Medulla oblongata (tissue), 1 donor: Measurements from ENCODE around the gene ITGA11.

ENCODE experiments used
- DNase-seq: peaks from one replicate; pipeline ENCODE4 v3.0.0-alpha.2; 2015; ENCODE audit errors: extremely low spot score

Gene ITGA11

DNA sequence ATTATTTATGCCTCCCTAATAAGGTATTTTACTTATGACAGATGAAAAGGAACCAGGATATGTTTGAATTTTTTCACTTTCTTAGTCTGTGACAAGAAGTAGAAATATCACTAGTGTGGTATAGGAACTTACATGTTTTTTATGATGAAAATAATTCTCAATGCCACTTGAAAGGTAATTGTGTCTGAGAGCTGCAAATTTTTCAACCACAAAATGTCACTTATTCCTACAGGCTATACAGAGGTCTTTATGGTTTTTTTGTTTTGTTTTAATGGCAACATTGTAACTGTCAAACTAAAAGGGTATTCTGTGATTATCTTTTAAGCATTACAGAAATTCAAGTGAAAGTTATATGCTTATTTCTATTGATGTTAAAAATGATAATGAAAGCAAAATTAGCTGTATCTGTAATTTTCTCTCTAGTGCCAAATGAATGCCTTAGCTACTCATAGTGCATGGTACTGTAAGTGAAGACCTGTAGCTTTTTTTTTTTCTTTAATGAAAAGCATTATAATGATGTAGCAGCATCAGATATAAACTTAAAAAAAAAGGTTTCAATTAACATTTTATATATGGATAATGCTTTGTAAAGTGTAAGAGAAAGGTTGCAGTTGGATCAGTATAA, 139.7 kb downstream of the ITGA11 start:
- DNase-seq: no peak

DNA sequence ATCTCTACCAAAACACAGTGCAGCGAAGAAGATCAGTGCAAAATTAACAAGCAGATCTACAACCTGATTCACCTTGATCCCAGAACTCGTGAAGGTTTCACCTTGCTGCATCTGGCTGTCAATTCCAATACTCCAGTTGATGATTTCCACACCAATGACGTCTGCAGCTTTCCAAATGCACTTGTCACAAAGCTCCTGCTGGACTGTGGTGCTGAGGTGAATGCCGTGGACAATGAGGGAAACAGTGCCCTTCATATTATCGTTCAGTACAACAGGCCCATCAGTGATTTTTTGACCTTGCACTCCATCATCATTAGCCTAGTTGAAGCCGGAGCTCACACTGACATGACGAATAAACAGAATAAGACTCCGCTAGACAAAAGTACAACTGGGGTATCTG, 141.2 kb downstream of the ITGA11 start:
- DNase-seq: no peak

DNA sequence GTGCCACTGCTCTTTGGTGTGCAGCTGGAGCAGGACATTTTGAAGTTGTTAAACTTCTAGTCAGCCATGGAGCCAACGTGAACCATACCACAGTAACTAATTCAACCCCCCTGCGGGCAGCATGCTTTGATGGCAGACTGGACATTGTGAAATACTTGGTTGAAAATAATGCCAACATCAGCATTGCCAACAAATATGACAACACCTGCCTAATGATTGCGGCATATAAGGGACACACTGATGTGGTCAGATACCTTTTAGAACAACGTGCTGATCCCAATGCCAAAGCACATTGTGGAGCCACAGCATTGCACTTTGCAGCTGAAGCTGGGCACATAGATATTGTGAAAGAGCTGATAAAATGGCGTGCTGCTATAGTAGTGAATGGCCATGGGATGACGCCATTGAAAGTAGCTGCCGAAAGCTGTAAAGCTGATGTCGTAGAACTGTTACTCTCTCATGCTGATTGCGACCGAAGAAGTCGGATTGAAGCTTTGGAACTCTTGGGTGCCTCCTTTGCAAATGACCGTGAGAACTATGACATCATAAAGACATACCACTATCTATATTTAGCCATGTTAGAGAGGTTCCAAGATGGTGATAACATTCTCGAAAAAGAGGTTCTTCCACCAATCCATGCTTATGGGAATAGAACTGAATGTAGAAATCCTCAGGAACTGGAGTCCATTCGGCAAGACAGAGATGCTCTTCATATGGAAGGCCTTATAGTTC, 142.2 kb downstream of the ITGA11 start:
- no peak for DNase-seq

DNA sequence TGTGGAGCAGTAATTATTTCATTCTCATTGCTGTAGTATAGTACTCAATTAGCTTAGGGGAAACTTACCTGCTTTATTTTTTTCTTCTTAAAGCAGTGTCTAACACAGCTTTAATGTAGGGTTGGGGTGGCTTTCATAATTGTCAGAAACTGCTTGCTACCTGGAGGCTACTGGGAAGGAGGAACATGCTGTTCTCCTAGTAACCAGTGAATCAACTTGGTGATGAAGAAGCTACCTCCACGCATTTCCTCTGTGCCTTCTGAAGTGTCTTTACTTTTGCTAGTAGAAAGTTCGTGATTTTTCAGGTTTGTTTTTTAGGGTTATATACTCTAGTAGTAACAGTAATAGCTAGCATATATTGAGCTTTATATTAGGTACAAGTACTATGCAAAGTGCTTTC, 142.9 kb downstream of the ITGA11 start:
- no peak for DNase-seq

DNA sequence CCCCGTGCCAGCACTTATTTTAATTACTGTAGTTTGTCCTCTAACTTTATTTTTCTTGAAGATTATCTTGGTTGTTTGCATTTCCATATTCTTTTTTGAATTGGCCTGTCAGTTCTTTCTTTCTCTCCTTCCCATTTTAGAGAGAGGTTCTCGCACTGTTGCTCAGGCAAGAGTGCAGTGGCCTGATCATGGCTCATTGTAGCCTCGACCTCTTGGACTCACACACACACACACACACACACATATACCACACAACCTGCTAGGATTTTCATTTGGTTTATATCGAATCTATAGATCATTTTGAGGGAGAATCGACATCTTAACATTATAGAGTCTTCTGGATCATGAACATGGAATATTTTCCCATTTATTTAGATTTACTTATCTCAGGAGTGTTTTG, 145.7 kb downstream of the ITGA11 start:
- no peak for DNase-seq

DNA sequence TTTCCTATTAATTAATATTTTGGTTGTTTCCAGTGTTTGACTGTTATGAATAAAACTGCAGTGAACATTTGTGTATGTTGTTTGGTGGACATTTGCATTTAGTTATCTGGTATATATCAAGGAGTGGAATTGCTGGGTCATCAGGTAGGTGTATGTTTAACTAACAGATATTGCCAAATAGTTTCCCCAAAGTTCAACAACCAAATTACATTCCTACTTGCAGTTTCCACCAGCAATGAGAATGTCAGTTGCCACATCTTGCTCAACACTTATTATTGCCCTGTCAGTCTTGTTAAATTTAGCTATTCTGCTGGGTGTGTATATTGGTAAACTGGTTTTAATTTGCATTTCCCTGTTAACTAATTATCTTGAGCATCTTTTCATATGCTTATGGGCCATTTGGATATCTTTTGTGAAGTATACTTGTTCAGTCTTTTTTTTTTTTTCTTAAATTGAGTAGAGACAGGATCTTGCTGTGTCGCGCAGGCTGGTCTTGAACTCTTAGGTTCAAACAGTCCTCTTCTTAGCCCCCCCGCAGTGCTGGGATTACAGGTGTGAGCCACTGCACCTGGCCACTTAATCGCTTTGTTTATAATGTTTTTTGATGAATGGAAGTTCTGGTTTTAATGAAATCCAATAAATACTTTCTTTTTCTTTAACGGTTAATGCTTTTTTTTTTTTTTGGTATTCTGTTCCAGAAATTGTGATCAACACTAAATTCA, 146.5 kb downstream of the ITGA11 start:
- no peak for DNase-seq

DNA sequence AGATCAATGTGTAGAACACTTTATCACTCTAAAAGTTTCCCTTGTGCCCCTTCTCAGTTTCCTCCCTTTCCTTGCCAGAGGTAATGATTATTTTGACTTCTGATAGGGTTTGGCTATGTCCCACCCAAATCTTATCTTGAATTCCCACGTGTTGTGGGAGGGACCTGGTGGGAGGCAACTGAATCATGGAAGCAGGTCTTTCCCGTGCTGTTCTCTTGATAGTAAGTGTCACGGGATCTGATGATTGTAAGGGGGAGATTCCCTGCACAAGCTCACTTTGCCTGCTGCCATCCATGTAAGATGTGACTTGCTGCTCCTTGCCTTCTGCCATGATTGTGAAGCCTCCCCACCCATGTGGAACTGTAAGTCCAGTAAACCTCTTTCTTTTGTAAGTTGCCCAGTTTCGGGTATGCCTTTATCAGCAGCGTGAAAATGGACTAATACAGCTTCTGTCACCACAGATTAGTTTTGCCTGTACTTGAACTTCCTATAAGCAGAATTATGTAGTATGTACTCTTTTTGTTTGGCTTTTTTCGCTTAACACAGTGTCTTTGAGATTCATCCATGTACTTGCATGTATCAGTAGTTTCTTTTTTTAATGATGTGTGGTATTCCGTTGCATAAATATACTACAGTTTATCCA, 147.2 kb downstream of the ITGA11 start:
- no peak for DNase-seq

DNA sequence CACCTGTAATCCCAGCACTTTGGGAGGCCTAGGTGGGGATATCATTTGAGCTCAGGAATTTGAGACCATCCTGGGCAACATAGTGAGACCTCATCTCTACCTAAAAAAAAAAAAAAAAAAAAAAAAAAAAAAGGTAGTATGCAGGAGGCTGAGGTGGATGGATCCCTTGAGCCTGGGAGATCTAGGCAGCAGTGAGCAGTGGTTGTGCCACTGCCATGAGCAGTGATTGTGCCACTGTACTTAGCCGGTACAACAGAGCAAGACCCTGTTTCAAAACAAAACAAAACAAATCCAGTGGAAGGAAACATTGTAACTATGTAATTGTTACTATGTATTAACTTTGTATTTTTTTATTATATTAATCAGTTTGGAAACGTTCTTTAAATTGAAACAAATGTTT, 148.6 kb downstream of the ITGA11 start:
- no peak for DNase-seq

DNA sequence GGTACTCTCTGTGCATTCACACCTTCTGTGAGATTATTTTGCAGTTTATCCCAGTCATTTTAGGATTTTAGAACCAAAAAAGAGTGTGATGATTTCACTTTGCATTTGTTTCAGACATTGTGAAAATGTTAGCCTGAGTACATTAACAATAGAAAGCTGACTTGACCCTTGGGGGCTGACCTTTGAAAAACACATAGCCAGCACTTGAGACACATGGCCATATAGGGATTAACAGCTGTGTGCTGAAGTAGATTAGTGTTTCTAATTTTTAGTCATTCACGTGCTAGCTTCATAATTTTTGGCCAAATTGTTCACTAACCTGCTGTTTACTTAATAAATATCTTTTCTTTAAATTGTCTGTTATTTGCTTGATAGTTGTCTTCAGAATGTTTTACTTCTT, 151.0 kb downstream of the ITGA11 start:
- DNase-seq: no peak

DNA sequence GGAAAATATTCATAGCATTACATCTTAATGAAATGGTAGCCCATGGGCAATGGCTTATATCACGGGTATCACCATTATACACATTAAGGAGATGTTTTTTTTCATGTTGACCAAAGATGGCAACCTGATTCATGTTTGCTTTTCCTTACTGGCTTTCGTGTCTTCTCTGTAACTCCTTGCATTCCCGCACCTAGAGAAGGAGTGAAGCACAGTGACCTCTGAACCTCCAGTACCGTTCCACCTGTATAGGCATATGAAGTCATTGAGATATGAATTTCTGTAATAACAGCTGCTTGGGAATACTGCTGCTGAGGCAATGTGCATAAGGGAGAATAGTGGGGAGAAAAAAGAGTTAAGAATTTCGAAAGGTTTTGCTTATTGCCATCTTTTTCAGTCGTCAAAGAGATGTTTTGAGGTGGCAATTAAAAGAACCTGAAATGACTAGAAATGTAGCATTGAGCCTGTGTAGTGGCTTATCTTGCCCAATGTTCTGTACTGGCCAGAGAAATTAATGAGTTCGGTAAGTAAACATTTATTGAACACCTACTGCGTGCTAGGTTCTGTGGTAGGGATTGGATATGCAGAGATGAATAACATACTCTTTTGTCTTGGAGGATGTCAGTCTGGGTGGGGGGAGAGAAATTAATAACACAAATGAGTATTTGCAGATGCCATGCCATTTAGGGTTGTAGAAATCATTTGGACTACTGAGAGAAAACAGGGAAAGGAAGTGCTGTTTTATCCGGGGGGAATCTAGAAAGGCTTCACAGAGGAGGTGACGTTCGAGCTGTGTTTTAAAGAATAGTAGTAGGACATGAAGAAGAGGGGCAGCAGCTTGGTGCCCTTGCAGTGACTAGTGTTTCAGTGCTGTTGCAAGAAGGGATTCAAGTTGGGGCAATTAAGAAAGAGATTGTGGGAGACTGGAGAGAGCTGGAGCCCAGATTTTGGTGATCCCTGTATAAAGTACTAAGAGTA, 151.9 kb downstream of the ITGA11 start:
- no peak for DNase-seq

DNA sequence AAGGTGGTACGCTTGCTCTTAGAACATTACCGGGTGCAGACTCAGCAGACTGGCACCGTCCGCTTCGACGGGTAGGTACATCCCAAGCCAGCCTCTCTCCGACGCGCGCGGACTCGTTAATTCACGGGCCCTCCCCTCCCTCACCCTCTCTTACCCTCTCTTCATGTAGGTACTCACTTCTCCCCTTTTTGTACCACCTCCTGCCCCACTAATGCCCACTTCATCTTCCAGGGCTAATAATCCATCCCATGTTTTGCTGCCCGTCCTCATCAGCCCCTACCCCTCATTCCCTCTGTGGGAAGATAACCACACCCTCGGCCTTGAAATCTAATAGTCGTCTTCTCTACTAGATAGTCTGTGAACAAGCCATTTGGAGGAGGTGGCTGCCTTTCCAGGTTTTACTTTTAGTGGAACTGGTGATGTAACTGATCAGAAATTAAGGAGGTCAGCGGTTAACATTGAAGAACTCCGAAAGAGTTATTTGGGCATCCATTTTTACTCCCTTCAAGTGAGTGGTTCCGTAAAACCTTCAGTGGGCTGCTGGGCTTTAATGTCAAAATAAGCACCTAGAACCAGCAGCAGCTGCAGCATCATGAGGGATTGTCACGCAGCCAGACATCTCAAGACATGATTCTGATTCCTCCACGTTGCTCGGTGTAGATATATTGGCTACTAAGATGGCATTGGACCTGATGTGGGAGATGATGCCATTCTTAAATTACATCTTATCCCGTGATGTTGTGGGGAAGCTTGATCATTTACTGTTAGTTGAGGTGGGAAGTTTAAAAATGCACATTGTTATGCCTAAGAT, 153.2 kb downstream of the ITGA11 start:
- peak; percentile 41 for DNase-seq

DNA sequence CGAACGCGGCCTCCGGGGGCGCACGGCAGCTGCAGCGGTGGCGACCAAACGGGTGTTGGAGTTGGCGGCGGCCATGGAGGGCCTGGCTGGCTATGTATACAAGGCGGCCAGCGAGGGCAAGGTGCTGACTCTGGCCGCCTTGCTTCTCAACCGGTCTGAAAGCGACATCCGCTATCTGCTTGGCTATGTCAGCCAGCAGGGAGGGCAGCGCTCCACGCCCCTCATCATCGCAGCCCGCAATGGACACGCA, 153.7 kb downstream of the ITGA11 start:
- no peak for DNase-seq

DNA sequence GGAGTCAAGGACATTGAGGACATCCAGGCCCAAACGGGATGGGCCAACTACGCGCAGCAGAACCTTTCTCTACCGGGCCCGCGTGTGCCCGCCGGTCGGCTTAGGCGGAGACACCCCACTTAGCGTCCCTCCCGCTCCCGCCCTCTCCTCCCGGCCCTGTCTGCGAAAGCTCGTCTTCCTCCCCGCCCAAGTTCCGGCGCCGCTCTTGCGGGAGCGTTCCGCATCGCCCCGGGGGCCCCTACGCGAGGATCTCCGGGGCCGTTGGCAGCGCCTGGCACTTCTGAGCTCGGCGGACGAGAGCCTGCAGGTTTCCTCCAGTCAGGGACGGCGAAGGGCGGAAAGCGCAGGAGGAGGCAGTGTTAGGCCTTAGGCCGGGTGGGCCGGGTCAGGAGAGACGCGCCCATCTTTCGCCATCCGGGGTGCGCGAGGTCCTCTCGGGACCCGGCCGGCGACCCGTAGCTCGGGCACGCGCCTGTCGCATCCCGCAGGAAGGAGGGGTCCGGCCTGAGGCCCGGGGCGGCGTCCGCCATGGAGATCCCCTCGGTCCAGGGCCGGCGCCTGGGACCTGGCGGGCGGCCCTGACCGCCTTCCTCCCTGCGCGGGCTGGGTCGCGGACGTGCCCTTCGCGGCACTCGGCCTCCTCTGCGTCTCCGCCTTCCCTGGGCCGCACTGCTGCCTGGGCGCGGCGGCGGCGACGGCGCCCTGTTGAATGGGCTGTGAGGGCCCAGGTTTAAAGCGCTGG, 154.2 kb downstream of the ITGA11 start, which contains the start of gene FEM1B:
TSS of gene FEM1B (plus strand) at position 143 of the 742 bp plus-strand sequence. CDS start 673 bp downstream, outside the sequence.
- DNase-seq: peak; percentile 95

DNA sequence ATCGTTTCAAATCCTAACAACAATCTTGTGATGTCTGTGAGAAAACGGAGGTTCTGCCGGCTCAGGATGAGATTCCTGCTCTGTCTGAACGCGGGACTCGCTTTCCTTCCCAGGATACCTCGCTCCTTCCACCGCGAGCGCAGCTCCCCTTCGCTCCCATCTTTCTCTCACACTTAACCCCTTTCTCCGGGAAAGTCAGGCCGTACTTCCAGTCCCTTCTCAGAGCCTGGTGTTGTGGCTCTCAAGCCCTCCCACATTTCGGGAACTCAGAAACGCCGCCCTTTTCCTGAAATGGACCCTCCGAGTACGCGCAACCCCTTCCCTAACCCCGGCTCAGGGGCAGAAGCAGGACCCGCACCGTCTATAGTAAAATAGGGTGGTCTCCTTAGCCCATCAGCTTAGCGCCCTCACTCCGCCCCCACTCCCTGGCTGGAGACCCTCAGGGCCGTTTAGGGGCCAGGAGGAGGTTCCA, 154.8 kb downstream of the ITGA11 start:
- DNase-seq: peak; percentile 66

DNA sequence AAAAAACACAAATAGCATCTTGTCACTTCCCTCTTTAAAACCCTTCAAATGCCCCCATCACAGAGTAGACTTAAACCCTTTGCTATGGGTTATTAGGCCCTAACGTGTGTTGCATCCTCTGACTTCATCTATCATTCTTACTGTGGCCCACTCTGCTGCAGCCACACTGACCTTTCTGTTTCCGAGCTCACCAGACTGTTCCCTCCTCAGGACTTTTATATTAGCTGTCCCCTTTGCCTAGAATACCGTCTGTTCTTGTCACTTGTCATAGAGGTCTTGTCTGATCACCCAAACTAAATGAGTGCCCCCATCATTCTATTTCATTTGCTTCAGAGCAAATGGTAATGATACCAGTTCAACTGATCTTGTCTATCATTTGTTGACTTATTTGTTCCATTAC, 155.3 kb downstream of the ITGA11 start:
- DNase-seq: peak; percentile 48

DNA sequence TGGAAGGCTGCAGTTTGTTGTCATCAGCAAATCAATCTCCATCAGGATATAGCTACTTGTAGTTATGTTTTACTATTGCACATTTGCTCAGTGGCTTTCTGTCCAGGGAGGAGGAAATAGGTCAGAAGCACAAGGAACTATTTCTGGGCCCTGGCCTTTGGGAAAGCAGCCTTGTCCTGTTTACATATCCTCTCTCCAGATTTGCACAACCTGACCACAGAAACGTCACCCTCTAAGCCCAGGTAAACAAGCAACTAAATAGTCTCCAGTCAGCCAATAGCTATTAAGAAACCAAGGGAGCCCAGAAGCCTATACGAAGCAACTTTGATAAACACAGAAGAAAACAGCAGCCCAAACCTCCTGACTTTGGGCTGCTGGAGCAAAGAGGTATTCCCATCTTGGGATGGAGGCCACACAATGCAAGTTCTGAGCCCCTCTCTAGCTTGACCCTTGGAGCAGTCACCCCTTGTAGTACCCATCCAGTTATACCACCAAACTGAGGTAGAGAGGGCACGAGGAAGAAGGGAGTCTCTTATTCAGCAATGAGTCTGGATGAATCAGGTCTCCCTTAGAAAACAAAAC, 156.7 kb downstream of the ITGA11 start:
- DNase-seq: no peak

DNA sequence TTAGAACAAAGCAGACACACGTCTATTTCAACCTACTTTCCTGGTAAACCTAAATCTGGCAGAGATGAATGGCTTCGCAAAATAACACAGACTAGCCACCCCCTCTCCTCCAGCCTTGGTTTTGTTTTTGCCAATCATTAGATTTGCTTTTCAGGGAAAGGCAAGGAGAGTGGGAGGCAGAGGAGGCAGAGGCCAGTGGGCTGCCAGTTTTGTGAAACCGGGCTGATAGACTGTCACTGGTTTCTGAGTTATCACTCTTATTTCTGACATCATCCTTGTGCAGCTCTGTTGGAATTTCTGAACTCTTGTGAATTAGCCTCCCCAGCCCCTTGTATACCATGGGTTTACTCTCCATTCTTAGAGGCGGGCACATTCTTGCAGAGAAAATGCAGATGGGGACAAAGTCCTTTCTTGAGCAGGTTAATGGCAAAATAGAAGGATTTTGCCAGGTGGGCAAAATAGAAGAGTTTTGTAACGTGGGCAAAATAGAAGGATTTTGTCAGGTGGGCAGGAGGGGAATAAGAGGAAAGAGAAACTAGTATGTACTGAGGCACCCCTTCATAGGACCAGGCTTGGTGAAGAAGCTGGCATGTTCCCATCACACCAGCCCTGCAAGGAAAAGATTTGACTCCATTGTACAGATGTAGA, 157.6 kb downstream of the ITGA11 start:
- DNase-seq: no peak

DNA sequence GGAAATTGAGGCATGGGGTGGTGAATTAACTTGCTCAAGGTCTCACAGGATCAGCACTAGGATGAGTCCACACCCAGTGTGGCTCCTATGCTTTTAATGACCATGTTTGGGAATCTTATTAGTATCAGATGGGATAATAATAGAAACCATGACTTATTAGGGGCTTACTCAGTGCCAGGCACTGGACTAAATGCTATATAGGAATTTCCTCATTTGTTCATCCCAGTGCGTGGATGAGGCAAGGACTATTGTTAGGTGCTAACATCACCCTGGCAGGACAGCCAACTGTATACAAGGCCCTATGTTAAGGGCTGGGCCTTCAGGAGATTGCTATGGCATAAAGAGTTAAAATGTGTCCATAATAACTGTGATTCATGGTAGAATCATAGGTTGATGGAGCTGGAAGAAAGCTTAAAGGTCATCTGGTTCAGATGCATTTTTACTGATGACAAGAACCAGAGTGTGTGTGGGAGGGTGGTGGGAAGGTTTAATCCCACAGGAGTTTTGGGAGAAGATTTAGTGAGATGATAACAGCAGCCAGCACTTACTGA, 159.2 kb downstream of the ITGA11 start:
- no peak for DNase-seq
